C4-2B (cell line): Measurements from ENCODE around the gene RNU6-9.
A peak's percentile ranks its signal among the peaks of the same experiment; 100 is the strongest.

Experiments
- H3K27ac ChIP-seq: fragments of 450-650 bp; 2 replicates; pipeline ENCODE4 v1.5.1; 2017
- ZFX ChIP-seq: fragments of 450-650 bp; IDR thresholded peaks from 2 replicates; pipeline ENCODE4 v1.6.1; 2017
- TF ChIP-seq, protein P1 (sequence below): fragments of 450-650 bp; conservative IDR thresholded peaks from 2 replicates; pipeline ENCODE4 v1.5.1; 2017; ENCODE audit warnings: mild to moderate bottlenecking

Gene RNU6-9

GRCh38 chr19:934197-934840 is 41.0 kb downstream of the RNU6-9 start:
- peak overlapping the region; percentile 42 for H3K27ac ChIP-seq
- TF ChIP-seq ZFX: no peak; the same call in 1 of the 2 replicates
- TF ChIP-seq, protein P1, sequence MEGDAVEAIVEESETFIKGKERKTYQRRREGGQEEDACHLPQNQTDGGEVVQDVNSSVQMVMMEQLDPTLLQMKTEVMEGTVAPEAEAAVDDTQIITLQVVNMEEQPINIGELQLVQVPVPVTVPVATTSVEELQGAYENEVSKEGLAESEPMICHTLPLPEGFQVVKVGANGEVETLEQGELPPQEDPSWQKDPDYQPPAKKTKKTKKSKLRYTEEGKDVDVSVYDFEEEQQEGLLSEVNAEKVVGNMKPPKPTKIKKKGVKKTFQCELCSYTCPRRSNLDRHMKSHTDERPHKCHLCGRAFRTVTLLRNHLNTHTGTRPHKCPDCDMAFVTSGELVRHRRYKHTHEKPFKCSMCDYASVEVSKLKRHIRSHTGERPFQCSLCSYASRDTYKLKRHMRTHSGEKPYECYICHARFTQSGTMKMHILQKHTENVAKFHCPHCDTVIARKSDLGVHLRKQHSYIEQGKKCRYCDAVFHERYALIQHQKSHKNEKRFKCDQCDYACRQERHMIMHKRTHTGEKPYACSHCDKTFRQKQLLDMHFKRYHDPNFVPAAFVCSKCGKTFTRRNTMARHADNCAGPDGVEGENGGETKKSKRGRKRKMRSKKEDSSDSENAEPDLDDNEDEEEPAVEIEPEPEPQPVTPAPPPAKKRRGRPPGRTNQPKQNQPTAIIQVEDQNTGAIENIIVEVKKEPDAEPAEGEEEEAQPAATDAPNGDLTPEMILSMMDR: no peak

DNA sequence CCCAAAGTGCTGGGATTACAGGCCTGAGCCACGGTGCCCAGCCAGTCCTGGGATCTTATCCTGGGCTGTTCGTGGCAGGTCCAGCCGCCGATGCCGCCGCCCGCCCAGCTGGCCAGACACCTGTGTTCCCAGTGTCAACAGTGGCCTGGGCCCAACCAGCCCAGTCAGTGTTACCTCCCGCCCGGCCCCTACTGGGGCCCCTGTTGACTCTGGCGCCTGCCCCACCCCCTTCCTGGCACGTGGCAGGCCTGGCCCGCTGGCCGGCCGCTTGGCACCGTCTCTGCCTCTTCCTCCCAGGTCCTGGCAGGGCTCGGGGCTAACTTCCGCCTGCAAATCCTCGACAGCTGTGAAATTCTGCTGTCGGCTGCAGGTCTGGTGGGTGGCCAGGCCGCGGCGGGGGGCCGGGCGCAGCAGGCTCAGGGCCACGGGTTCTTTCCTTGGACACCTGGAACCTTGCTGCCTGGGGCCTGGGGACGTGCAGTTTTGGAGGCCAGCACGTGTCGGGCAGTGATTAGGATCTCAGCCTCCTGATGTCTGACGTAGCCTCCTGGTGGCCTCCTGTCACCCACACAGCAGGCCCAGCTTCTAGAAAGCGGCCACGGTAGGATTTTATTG is 41.7 kb downstream of the RNU6-9 start:
- H3K27ac ChIP-seq: peak overlapping the region; percentile 42
- TF ChIP-seq, protein P1: no peak
- no peak for TF ChIP-seq ZFX

DNA sequence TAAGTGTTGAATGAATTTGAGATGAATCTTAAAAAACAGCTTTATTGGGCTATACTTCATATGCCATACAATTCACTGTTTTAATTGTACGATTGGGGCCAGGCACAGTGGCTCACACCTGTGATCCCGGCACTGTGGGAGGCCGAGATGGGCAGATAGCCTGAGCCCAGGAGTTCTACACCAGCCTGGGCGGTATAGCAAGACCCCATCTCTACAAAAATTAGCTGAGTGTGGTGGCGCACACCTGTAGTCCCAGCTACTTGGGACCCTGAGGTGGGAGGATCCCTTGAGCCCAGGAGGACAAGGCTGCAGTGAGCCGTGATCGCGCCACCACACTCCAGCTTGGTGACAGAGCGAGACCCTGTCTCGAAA is 42.9 kb downstream of the RNU6-9 start:
- no peak for TF ChIP-seq ZFX
- TF ChIP-seq, protein P1: no peak
- H3K27ac ChIP-seq: no peak overlapping the region

GRCh38 chr19:937259-937694 is 44.0 kb downstream of the RNU6-9 start:
- H3K27ac ChIP-seq: no peak overlapping the region
- TF ChIP-seq ZFX: no peak
- TF ChIP-seq, protein P1: no peak

DNA sequence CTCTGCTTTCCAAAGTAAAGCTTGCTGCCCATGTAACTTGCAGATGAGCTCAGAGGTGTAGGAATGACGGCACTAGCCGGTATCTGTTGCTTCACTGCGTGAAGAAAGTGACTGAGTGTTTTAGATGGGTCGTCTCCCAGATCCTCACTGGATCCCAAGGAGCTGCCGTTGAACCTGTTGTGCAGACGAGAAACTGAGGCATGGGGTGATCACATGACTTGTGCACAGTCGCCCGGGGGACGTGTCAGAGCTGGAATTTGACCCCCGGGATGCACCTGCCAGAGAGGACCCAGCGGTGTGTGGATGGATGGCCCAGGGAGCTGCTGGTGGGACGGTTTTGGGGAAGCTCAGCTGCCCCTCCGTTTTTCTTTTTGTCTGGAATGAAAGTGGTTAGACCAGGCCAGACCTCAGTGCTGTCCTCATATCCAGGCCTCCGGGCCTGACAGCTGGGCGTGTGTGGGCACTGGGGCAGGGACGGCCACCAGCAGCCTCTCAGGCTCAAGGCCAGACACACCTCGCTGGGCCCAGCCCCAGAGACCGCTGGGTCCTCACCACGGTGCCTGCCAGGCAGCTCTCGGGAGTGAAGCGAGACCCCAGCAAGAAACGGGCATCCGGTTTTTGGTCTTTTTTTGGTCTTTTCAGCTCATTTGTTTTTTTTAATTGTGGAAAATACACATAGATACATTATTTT is 45.1 kb downstream of the RNU6-9 start:
- no peak for TF ChIP-seq ZFX
- TF ChIP-seq, protein P1: no peak
- no peak overlapping the region for H3K27ac ChIP-seq

DNA sequence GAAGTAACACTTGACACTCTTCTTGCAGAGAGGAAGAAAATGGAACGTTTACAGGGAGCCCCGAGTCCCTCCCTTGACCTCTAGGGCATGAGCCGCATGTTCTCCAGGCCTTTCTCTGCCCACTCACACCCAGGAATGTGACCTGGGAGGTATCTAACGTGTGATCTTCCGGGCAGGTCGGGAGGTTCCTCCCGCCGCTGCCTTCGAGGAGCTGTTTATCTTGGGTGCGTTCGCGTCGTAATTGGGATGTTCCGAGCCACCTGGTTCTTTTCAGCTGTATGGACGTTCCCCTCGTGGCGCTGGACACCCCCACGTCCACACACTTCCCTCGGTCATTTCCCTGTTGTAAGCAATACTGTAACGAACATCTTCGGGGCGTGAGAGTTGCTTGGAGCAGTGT is 46.2 kb downstream of the RNU6-9 start:
- TF ChIP-seq, protein P1: no peak
- no peak for TF ChIP-seq ZFX
- no peak overlapping the region for H3K27ac ChIP-seq

DNA sequence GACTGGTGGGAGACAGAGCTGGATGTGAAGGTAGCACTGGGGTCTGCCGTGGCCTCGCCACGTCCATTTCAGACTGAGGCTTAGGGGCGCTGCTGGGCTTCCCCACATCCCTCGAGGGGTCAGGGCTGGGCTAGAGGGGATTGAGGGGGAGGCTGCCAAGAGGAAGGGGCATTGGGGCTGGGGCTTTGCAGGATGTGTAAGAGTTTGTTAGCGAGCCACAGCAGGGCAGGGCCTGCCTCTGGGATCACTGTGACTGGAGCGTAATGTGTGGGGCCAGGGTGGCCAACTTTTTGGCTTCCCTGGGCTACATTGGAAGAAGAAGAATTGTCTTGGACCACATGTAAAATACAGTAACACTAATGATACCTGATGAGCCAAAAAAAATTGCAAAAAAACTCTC is 46.6 kb downstream of the RNU6-9 start:
- TF ChIP-seq, protein P1: no peak
- no peak for TF ChIP-seq ZFX
- H3K27ac ChIP-seq: peak overlapping the region; percentile 76
